Islet precursor cell (in vitro differentiated cells): ENCODE results near the gene ABHD1.
A peak's percentile ranks its signal among the peaks of the same experiment; 100 is the strongest.
"Not testable (repeated sequence)": the region's sequence is repeated elsewhere in the genome, so short reads cannot be mapped to it uniquely, and the experiment has no call there.

Experiments
- DNase-seq: peaks from one replicate; pipeline ENCODE4 v3.0.0-alpha.2; 2018

ABHD1 gene

GRCh38 chr2:27123302-27124150 is at the start of gene ABHD1:
Gene ABHD1 (plus strand): TSS chr2:27123815. CDS start chr2:27123949, 134 bp downstream.
- peak; percentile 74 for DNase-seq

- DNase-seq, result no peak
These were observed 48.7 kb upstream of the ABHD1 start for GRCh38 chr2:27074738-27075565.

GRCh38 chr2:27075566-27075871 is 48.1 kb upstream of the ABHD1 start:
- not testable (repeated sequence) for DNase-seq

GRCh38 chr2:27076323-27076722 is 47.3 kb upstream of the ABHD1 start:
- no peak for DNase-seq

GRCh38 chr2:27077231-27077630 is 46.4 kb upstream of the ABHD1 start:
- DNase-seq, result no peak

- peak; percentile 70 for DNase-seq
These were observed 45.1 kb upstream of the ABHD1 start, which contains the start of gene EMILIN1 for GRCh38 chr2:27078267-27079194. Gene EMILIN1 (plus strand): TSS chr2:27078615. CDS start chr2:27079066, 451 bp downstream.

- no peak for DNase-seq
These were observed 44.1 kb upstream of the ABHD1 start for GRCh38 chr2:27079233-27080139.

- no peak for DNase-seq
These were observed 43.5 kb upstream of the ABHD1 start for GRCh38 chr2:27080140-27080469.

- DNase-seq, result no peak
These were observed 43.0 kb upstream of the ABHD1 start for GRCh38 chr2:27080603-27080936.

- no peak for DNase-seq
These were observed 41.4 kb upstream of the ABHD1 start for GRCh38 chr2:27081984-27082772.

- DNase-seq, result no peak
These were observed 40.7 kb upstream of the ABHD1 start for GRCh38 chr2:27082773-27083409.

- DNase-seq, result no peak
These were observed 40.0 kb upstream of the ABHD1 start for GRCh38 chr2:27083410-27084296.

- DNase-seq, result no peak
These were observed 39.1 kb upstream of the ABHD1 start for GRCh38 chr2:27084297-27085061.

- no peak for DNase-seq
These were observed 38.4 kb upstream of the ABHD1 start for GRCh38 chr2:27085062-27085672.

- DNase-seq, result peak; percentile 85
These were observed 37.9 kb upstream of the ABHD1 start for GRCh38 chr2:27085673-27086089.

GRCh38 chr2:27086090-27086723 is 37.4 kb upstream of the ABHD1 start:
- peak; percentile 98 for DNase-seq

GRCh38 chr2:27086724-27087593 is 36.7 kb upstream of the ABHD1 start, which contains the start of gene KHK:
Gene KHK (plus strand): TSS chr2:27086772. CDS start chr2:27087260, 488 bp downstream.
- no peak for DNase-seq
